Dedifferentiated amniotic fluid mesenchymal stem cell (primary cell): ENCODE measurements around the gene LHX4.
A peak's percentile ranks its signal among the peaks of the same experiment; 100 is the strongest.

Experiments used
- DNase-seq: peaks from one replicate; pipeline ENCODE4 v3.0.0-alpha.2; 2016; ENCODE audit errors: extremely low spot score

LHX4 gene

DNA sequence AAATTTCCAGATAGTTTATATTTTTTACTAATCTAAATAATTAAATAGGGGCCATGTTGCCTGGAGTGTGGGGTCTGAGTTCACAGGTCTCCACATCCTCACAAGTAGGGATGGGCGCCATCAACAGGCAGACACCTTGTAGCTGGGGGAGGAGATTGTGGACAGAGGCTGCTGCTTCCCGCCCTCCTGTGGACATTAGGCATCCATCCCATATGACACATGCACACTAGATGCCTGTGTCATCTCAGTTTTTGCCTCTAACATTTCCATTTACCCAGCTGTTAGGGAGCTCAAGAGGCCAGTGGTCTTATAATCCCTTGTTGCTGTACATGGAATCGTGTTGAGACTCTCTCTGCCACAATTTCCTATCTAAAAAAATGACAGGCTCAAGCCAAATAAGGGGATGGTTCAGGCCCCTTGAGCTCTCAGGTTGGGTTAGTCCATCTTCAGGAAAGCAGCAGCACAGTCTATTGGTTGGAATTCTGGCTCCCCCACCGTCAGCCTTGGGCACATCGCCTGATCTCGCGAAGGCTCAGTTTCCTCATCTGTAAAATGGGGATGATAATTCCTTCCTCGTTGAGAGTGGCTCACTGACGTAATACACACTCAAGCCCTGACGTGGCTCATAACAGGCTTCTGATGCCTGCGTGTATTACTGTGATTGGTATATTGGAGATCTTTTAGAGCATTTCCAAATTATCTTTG, 13.6 kb downstream of the LHX4 start:
- no peak for DNase-seq

DNA sequence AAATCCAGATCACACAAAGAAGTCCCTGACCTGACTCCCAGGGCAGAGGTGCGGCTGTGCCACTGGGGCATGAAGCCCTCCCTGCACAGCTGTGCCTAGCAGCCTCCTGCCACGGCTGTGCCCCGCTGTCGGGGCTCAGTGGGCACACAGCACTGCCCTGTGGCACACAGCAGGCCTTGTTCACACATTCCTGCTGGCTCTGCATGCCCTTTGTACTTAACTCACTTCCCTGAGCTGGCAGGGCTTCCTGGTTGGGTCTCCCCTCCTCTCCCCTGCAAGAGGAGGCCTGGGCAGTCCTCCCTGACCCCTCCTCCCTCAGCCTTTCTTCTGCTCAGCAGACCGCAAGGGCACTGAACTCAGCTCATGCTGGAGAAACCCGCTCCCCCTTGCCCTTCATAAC, 14.8 kb downstream of the LHX4 start:
- DNase-seq = no peak

DNA sequence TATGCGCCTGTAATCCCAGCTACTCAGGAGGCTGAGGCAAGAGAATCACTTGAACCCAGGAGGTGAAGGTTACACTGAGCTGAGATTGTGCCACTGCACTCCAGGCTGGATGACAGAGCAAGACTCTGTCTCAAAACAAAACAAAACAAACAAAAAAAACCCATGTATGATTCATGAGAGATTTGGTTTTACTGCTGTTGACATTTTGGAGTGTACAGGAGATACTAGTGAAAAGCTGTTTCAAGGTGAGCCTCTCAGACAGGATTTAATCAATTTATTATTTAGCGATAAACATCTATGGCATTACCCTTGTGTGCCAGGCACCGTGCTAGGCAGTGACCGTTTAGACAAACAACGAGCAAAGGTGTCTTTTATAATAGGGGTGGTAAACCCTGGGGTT, 16.5 kb downstream of the LHX4 start:
- no peak for DNase-seq

DNA sequence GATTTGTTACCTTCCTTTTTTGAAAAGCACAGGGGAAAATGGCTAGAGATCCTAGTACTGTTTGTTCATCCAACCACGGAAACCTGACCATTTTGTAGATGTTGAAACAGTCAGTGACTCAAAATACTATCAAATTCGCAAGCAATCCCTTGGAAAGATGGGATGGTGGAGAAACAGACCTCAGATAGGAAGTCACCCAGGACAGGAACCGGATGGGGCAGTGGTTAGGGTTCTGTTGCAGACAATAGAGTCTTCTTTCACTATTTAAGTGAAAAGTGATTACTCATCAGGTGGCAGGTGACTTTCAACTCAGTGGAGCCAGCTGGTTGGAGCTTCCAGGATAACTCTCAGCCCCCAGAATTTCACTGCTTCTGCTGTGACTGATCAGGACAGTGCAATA, 17.0 kb downstream of the LHX4 start:
- no peak for DNase-seq

DNA sequence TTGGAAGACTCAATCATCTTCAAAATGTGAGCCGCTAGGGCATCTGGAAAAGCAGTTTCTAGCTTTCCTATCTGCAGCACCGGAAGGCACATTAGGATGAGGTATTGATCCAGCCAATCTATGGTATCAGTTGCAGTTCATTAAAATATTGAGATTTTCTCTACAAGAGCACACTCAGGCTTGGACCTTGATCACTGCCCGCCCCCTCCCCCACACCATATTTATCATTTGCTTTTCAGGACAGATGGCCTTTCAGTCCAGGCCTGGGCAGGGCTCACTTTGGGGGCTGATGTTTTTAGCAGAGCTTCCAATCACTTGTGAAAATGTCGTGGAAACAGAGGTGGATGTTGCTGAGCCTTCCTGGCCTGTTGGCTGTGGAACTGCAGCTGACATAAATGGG, 17.5 kb downstream of the LHX4 start:
- no peak for DNase-seq

DNA sequence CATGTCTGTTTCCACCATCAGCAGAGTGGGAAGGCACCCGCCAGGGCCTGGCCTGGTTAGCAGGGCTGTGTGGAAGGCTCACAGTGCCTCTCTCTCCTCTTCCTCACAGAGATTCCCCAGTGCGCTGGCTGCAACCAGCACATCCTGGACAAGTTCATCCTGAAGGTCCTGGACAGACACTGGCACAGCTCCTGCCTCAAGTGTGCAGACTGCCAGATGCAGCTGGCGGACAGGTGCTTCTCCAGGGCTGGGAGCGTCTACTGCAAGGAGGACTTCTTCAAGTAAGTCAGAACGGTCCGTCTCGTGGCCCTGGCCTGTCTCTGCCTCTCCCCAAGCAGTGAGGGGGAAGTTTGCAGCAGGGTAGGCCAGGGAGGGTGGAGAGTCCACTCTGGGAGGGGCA, 18.1 kb downstream of the LHX4 start:
- no peak for DNase-seq

DNA sequence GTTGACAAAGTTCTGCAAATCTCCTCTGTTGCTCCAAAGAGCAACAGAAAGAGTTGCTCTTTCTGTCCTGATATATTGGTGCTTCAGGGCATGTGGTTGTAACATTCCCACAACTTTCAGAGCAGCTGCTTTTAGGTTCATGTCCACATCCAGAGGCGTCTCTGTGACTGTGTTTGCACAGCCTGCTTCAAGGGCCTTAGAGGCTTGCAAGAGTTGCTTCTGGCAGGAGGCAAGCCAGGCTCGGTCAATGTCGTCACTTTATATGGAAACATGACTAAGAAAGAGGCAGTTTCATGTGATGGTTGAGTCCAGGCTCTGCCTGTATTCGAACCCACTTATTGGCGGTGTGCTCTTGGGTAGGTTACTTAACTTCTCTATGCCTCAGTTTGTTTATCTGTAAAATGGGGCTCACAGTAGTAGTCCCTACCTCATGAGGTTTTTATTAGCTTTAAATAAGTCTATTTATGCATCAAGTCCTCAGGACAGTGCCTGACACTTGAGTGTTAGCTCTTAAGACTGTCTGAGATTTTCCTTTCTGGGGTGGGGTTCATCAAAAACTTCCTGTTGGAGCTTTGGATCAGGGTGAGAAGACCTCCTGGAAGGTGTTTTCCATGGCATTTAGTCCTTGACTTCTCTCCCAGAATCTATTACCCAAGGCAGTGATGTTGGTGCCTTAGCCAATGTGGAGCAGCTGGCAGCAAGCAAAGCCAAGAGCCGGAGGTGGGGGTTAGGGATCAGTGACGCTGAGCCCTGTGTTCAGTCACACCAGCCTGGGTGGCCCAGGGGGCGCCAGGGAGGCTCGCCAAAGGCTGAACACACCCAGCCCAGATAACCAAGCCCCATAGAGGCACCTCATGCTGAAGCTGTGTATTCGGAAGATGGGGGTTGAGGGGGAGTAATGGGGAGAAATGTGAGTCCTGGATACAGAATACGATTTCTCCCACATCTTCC, 18.9 kb downstream of the LHX4 start:
- DNase-seq = no peak

DNA sequence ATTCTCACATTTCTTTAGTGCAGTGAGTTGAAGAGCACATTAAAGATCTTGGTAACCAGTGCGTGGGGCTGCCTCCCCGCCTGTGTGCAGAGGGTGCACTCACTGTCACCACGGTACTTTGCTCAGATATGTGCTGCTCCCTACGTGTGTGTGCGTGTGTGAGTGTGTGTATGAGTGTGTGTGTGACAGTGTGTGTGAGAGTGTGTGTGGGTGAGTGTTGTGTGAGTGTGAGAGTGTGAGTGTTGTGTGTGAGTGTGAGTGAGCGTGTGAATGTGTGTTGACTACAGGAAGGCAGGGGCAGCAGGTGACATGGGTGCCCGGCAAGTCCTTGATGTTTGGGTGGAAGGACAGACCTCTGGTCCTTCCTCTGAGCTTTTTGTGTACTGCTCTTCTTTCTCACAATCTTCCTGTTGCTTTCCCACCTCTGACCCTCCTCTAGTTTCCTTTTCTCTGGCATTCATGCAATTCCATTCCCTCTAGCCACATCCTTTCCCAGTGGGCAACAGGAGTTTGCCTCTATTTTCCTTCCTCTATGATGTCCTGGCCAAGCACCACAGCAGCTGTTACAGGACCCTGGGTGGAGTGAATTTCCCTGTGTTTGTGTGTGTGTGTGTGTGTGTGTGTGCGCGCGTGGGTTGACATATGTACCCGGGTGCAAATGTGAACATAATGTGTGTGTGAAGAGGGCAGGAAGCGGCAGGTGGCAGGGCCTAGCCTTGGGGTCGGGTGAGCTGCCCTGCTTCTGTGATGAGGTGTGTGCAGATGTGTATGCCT, 19.8 kb downstream of the LHX4 start:
- no peak for DNase-seq

DNA sequence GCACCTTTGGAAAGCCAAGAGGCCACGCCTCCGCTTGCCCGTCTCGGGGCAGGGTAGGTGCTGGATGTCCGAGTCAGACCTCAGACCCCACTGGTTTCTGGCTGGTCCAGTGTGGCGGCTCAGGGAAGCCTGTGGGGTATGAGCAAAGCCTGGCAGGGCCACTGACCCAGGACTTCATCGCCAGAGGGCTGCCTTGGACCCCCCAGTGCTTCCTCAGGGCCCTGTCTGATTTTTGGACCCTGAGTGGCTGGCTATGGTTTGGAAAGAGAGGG, 20.4 kb downstream of the LHX4 start:
- no peak for DNase-seq

DNA sequence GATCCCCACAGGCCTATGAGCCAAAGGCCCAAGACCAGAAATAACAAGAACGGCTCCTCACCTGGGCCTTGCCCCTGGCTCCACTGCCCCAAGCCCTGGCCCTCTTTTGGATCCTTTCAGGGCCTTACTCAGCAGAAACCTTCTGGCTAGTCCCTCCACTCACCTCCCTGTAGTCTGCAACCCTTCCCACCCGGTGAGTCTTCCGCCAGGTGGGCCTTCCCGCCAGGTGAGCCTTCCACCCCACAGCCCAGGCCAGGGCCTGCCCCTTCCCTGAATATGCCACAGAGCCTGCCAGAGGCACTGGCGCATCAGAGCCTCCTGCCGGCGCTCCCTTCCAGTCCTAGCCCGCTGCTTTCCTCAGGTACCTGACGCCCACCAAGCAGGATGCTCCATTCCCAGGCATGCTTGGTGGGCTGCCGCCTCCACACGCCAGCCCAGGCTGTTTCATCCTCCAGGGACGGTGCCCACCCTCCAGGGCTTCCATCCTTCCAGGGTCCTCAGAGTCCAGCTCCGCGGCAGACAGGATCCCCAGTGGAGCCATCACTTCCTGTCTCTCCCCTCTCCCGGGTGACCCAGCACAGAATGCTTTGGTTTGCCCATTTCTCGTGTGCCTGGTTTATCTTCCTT, 20.9 kb downstream of the LHX4 start:
- no peak for DNase-seq

DNA sequence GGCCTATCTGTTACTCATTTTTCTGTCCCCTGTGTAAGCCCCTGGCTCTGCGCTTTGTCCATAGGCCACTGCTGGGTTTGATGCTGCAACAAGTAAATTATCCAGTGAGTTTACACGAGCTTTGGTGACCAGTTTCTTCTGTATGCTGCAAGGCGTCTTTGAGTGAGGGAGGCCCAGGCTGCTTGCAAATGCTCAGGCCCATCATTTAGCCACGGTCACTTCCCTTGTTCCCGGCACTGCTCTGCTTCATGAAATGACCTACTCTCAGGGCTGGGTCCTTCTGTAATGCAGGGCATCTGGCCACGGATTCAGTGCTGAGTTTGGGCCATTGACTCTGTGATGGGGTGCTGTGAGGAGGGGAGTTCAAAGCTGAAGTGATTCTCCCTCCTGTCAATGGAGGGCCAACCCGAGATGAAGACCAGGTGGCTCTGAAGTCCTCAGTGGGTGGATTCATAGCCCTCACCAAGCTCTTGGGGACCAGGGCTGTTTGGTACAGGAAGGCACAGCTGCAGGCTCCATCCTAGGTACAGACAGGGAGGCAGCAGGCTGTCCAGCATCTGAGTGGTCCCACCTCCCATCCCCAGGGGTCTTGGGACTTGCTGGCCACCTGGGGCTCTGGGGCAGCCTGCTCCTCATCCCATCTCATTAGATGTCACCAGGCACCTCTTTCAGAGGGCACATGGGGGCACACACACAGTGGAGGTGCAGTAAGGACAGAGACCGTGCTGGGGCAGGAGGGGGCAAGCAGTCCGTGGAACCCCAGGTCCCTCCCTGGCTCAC, 21.7 kb downstream of the LHX4 start:
- no peak for DNase-seq

DNA sequence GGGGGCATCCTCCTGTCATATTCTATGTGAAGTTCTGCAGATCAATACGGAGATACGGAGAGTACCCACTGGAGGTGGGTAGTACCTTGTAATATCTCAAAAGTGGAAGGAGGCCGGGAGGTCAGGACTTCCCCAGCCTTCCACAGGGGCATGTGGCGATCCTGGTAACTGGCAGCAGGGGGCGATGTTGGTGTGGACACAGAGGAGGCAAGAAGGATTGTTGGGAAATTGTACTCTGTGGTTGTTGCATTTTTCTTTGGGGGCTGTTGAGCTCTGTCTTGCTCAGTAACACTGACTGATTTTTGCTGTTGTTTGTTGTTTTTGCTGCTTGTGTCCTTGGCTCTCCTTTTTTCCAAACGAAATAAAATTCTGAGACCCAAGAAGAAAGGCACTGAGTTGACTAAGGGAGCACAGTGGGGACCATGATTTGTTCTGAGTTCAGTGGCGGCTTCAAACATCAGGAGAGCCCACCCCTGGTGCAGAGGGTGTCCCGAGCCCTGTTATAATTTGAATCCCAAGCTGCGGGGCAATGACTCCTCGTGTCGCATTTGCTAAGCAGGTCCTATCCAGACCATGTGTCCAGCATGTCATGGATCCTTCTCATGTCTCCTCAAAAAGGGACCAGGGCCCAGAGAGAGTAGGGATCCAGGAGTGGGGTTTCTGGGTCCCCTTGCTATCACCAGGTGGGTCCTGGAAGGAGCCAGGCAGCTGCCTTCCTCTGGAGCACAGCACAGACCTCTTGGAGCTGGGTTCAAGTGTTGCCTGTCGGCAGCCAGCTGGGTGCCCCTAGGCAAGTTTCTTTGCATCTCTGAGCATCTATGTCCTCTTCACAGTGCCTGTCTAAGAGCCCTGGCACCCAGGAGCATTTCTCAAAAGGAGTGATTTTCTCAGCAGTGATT, 22.8 kb downstream of the LHX4 start:
- DNase-seq = peak; percentile 20

DNA sequence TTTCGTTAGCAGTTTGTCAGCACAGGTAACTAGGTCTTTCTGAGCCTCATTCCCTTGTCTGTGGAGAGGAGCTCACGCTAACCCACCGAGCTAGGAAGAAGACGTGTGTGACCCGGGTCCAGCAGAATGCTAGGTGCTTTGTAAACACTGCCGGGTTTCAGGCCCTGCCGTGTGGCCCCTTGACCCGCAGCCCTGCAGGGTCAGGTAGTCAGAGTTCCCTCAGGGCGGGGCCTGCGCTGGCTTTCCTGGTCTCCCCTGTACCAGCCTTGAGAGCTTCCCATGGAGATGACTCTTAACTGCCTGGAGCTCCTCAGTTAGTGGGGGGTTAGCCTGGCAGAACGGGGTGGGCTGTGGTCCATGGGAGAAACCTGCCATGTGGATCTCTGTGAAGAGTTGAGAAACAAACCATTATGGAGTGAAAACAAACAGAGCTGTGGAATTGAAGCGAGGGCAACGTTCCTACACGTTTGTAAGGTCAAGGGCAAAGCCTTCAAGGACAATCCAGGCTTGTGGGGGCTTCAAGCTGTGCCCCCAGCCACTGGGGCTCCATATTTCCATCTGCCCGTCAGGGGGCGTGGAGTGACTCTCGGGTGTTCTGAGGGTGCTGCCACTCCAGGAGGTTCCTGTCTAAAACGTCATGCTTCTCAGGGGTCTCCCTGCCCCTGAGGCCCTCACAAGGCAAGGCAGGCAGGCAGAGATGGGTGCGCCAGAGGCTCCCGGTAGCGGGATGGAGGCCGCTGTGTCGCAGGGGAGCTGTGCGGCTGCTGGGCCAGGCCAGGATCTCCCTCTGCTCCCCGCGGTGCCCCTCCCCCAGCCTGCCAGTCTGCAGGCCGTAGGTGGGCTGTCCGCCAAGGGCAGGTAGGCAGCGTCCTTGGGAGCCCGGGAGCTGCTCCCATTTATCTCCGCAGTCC, 23.8 kb downstream of the LHX4 start:
- no peak for DNase-seq

DNA sequence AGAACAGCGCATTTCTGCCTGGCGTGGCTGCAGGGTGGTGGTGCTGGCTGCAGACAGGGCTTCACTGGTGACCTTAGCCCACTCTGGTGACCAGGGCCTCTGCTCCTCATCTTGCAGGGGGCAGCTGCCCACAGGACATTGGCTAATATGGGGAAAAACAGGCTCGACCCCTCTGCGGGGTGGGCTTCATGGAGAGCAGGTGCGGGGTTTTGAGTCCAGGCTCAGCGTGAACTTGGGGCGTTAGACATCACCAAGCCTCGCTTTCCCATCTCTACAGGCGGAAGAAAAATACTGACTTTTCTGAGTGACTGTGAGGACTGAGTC, 24.4 kb downstream of the LHX4 start:
- DNase-seq = no peak

DNA sequence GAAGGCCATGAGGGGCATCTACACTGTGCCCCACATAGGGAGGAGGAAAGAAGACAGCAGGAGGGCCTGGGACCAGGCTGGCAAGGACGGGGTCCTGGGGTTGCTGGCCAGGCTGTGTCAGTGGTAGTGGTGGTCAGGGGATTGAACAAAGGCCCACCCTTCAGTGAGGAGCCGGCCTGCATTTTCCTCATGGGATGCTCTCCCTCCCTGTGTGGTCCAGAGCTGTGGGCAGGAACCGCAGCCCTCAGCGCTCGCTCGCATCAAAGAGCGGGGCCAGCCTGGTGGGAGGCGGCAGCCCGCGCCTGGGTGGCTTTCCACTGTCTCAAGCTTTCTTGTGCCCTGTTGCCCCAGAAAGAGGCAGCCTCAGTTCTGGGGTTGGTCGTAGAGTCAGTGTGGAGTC, 24.8 kb downstream of the LHX4 start:
- DNase-seq = no peak

DNA sequence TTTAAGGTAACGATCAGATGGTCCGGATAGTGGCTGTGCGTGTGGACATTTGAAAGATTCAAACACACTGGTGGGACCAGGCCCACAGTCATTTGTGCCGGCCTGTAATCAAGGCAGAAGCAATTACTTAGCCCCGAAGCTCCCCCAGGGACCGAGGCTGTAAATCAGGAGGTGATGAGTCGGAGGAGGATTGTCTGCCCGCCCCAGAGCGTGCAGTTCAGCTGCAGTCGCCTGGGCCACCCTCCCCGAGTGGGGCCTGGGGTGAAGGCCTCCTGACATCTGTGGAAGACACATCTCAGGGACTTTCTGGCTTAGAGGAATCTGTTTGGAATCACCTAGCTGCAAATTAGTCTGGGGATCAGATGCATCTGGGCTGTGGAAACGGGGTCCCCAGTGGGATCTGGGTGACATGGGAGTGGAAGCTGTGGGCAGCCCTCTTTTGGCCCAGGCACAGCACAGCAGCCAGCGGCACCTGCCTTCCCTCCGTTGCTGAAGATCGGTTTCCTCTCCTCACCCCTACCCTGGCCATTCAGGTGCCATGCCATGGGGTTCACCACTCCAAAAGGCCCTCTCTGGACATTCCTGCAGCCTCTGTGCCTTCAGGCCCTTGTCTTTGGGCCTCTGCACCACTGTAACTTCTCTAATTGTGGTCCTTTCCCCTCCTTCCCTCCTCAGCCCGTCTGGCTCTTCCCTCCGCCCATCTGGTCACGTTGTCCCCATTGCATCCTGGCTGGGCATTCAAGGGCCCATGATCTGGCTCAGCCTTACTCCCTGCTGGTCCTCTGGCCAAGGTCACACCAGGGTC, 25.7 kb downstream of the LHX4 start:
- no peak for DNase-seq

DNA sequence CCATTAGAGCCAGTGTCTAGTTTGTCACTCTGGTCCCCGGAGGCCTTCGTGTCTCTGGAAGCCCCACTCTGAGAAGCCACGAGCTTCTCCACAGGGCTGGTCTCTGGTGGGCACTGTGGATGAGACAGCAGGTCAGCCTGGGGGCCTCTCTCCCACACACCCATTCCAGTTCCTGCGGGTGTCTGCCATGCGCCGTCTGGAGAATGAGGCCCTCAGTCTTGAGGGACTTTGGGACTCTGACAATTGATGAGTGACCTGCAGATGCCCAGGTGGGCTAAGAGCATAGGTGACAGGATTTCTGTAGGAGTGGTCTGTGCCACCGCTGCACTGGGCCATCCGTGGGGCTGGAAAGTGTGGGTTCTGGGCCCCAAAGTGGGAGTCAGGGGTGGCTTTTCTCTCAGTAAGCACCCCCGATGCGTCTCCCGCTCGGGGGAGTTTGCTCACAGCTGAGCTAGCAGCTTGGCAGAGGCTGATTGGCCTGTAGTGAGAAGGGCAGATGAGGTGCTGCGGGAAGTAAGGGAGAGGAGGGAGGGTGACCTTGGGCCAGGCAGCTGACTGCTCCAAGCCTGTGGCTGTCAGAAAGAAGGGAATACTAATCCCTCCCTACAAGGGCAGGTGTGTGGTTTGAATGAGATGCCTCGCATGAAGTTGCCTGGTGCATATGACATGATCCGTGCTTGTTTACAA, 26.4 kb downstream of the LHX4 start:
- no peak for DNase-seq

DNA sequence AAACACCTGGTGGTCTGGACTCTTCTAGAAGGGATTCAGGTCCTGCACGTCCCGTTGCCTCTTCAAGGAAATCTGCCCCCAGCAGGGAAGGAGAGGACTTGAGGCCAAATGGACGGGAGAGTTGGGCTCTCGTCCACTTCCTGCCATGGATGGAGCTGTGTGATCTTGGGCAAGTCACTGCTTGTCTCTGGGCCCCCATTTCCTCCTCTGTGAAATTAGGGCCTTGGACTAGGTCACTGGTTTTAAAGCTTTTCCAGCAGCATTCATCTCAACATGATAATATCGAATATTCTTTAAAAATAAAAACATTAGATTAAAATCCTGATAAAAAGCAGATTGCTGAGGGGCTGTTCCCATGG, 26.9 kb downstream of the LHX4 start:
- DNase-seq = no peak
